Epidermal melanocyte (primary cell): Measurements from ENCODE around the gene TTC6.

Source experiments
- DNase-seq: peaks from one replicate; pipeline ENCODE4 v3.0.0; 2011; ENCODE audit warnings: low spot score; ENCODE audit not compliant: insufficient read length

TTC6 gene

GRCh38 chr14:37620856-37621255 is 25.4 kb downstream of the TTC6 start:
- DNase-seq, result no peak

GRCh38 chr14:37622231-37622923 is 26.9 kb downstream of the TTC6 start:
- DNase-seq, result no peak

- DNase-seq, result no peak
Measured at GRCh38 chr14:37623426-37623951, 28.1 kb downstream of the TTC6 start.

- DNase-seq, result no peak
Measured at GRCh38 chr14:37623971-37624370, 28.5 kb downstream of the TTC6 start.

GRCh38 chr14:37625597-37626595 is 30.5 kb downstream of the TTC6 start:
- DNase-seq, result no peak

DNA sequence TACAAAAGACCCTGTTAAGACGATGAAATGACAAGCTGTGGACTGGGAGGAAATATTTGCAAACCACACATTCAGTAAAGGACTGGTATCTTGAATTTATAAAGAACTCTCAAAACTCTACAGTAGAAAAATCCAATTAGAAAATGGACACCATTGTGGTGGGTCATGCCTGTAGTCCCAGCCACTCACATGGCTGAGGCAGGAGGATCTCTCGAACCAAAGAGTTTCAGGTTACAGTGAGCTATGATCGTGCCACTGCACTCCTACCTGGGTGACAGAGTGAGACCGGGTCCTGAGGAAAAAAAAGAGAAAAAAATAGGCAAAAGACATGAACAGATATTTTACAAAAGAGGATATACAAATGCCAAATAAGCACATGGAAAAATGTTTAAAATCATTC is 41.9 kb downstream of the TTC6 start:
- DNase-seq, result no peak

- no peak for DNase-seq
Measured at GRCh38 chr14:37638599-37638998, 43.2 kb downstream of the TTC6 start.

DNA sequence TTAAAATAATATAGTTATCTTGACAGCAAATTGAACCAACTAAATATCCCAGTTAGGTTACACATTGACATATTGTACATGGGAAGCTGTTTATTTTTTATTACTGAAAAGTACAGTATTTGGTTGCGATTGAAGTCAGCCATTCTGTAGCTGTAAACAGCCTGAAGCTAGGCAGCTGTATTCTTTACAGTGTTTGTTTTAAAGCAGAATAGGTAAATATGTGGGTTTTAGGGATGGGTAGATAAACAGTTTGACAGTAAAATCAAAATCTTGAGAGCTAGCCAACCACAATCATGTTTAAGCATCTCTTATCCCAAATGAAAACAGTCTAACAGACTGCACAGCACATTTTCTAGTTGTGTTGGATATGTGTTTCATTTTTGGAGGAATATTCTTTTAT is 45.7 kb downstream of the TTC6 start:
- DNase-seq, result no peak

DNA sequence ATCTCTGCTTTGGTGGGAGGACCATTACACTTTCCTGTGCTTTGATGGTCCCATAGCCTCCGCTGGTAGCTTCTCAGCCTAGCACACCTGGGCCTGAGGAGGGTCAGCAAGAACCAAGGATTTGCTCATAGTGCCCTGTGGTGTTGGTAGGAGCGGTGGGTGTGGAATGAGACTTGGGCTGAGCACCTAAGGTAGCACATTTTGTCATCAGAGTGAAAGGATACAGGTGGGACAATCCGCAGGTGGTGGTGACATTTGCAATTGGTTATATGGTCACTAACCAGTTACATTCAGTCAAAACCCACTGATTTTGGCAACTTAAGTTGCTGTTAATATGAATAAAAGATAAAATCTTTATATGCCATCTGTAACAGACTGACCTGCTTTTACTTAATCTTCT is 46.7 kb downstream of the TTC6 start:
- no peak for DNase-seq

- no peak for DNase-seq
Measured at GRCh38 chr14:37643701-37644100, 48.3 kb downstream of the TTC6 start.
